ENCODE measurements around the gene MACROD2. TPM values are rescaled to one million over a fixed set of nuclear protein-coding genes. Genes with fewer than 3 reads are reported as not detected.

MACROD2 gene
- total and polyA plus RNA-seq, 2 experiments from 2014 or later = 2.8 to 4.3 TPM

GRCh38 chr20:14631011-14631410 lies 635.7 kb downstream of the MACROD2 start (continued):
- TF ChIP-seq REST (IDR thresholded peaks at IDR 0.05; ENCODE audit: unreplicated experiment) (no peak), CREB1 (CRISPR knock-in tag; IDR thresholded peaks at IDR 0.05; ENCODE audit: low read depth) (no peak), CTCF (conservative IDR thresholded peaks at IDR 0.05; ENCODE audit: low read depth in 2 of 2) (no peak), ZNF331 (CRISPR knock-in tag; IDR thresholded peaks at IDR 0.05; ENCODE audit: low read depth) (no peak)

- no peaks in the 10 kb centered on the region for H3K36me3 ChIP-seq (ENCODE audit: insufficient read depth)
- no peaks in the 10 kb centered on the region for H4K20me1 ChIP-seq (replicated peaks; ENCODE audit: insufficient read depth)
- Mint-ChIP-seq H3K27ac (no peak overlapping the region), H3K36me3 (ENCODE audit: low read depth) (no peaks in the 10 kb centered on the region), H3K4me1 (peaks cover 3% of the 10 kb centered on the region; the same call in 1 of the 3 replicates), H3K9me3 (no peaks in the 10 kb centered on the region), H3K27me3 (ENCODE audit: insufficient read depth, low read depth, poor library complexity) (no peaks in the 10 kb centered on the region), H3K4me3 (no peak overlapping the region)
- peak; percentile 40 for DNase-seq (ENCODE audit: low spot score)
- no peaks in the 10 kb centered on the region for H3K9me2 ChIP-seq (ENCODE audit: insufficient read depth)
- H3K4me2 ChIP-seq = no peak overlapping the region
- H3F3A ChIP-seq (replicated peaks; ENCODE audit: low read depth) = no peaks in the 10 kb centered on the region
- TF ChIP-seq EZH2phosphoT487 (IDR thresholded peaks at IDR 0.05; ENCODE audit: unreplicated experiment) (no peak), CTCF (conservative IDR thresholded peaks at IDR 0.05; ENCODE audit: low read depth in 2 of 2) (peak; percentile 26 to 41)
- no peaks in the 10 kb centered on the region for H3K4me1 ChIP-seq (ENCODE audit: insufficient read depth)
- peak; percentile 75 for ATAC-seq
- H3K27ac ChIP-seq (ENCODE audit: low read depth) = no peak overlapping the region
- no peaks in the 10 kb centered on the region for H3K79me2 ChIP-seq (replicated peaks; ENCODE audit: insufficient read depth)
- no peaks in the 10 kb centered on the region for H3K27me3 ChIP-seq (ENCODE audit: insufficient read depth)
- no peak overlapping the region for H2AFZ ChIP-seq
- H3K4me3 ChIP-seq = no peak overlapping the region
These were observed 637.6 kb downstream of the MACROD2 start for GRCh38 chr20:14632906-14633305.

Measured in GM23338 (cell line).